Astrocyte (in vitro differentiated cells and primary cell): ENCODE data around the gene STARD13.

Source experiments
- EZH2 ChIP-seq: IDR thresholded peaks from 2 replicates; pipeline ENCODE4 v1.6.1; 2012; ENCODE audit warnings: mild to moderate bottlenecking, low read length, inconsistent platforms; ENCODE audit not compliant: insufficient read depth
- TF ChIP-seq, protein P1 (sequence below): IDR thresholded peaks from 2 replicates; pipeline ENCODE4 v1.5.1; 2011; ENCODE audit warnings: low read depth, mild to moderate bottlenecking, inconsistent platforms, low read length, moderate library complexity; ENCODE audit not compliant: insufficient read depth

DNA sequence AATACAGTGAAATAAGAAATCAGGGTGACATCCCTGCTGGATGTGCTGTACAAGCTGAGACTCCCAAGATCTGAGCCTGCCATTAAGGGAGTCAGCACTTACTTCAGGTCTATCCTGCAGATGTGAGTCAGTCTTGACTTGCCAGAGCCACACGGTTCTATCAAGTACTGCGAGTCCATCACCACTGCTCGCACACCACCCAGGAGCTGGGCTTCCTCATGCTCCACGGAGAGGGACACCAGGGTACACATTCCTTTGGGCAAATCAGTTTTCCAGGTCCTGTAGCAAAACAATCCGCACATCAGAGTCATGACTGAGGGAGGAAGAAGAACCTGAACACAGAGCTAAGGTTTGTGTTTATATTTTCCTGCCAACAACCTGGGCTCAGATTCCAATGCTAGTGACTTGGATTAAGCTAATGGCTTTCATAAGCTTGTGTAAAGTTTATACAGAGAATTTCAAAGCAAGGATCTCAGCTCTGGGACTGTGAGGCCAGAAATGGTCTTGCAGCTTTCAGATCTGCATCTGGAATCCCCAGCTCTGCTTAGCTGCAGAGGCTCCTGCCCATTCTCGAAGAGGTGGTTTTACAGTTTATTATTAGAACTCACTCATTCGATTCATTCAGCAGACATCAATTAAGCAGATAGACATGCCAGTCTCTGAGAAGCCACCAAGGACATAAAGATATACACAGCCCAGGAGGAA, 178.7 kb downstream of the STARD13 start:
- TF ChIP-seq, protein P1, sequence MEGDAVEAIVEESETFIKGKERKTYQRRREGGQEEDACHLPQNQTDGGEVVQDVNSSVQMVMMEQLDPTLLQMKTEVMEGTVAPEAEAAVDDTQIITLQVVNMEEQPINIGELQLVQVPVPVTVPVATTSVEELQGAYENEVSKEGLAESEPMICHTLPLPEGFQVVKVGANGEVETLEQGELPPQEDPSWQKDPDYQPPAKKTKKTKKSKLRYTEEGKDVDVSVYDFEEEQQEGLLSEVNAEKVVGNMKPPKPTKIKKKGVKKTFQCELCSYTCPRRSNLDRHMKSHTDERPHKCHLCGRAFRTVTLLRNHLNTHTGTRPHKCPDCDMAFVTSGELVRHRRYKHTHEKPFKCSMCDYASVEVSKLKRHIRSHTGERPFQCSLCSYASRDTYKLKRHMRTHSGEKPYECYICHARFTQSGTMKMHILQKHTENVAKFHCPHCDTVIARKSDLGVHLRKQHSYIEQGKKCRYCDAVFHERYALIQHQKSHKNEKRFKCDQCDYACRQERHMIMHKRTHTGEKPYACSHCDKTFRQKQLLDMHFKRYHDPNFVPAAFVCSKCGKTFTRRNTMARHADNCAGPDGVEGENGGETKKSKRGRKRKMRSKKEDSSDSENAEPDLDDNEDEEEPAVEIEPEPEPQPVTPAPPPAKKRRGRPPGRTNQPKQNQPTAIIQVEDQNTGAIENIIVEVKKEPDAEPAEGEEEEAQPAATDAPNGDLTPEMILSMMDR: no peak
- no peak for TF ChIP-seq EZH2
